Neuronal stem cell (in vitro differentiated cells): ENCODE data around the gene SPECC1.

Experiments
- DNase-seq: peaks from one replicate; pipeline ENCODE4 v3.0.0-alpha.2; 2013; ENCODE audit warnings: low spot score
- H2AFZ ChIP-seq: one replicate; pipeline ENCODE4 v1.6.1; 2013; ENCODE audit warnings: mild to moderate bottlenecking, low read length, inconsistent platforms
- H2AK5ac ChIP-seq: 2 replicates; pipeline ENCODE4 v1.6.1; 2013; ENCODE audit warnings: low read depth, mild to moderate bottlenecking, inconsistent platforms, low read length, moderate library complexity, mixed read lengths
- H2BK120ac ChIP-seq: 2 replicates; pipeline ENCODE4 v1.6.1; 2013; ENCODE audit warnings: low read depth, mild to moderate bottlenecking, inconsistent platforms, low read length, moderate library complexity, mixed read lengths
- H2BK12ac ChIP-seq: one replicate; pipeline ENCODE4 v1.6.1; 2013; ENCODE audit warnings: low read length, inconsistent platforms
- H2BK15ac ChIP-seq: 2 replicates; pipeline ENCODE4 v1.6.1; 2013; ENCODE audit warnings: mild to moderate bottlenecking, low read length, inconsistent platforms, mixed read lengths
- H2BK5ac ChIP-seq: one replicate; pipeline ENCODE4 v1.6.1; 2013; ENCODE audit warnings: inconsistent platforms, mild to moderate bottlenecking, low read length, moderate library complexity
- H3K14ac ChIP-seq: one replicate; pipeline ENCODE4 v1.6.1; 2013; ENCODE audit warnings: low read length, inconsistent platforms
- H3K18ac ChIP-seq: 2 replicates; pipeline ENCODE4 v1.6.1; 2013; ENCODE audit warnings: low read length, inconsistent platforms
- H3K23ac ChIP-seq: 2 replicates; pipeline ENCODE4 v1.6.1; 2013; ENCODE audit warnings: low read depth, mild to moderate bottlenecking, mixed read lengths, low read length, inconsistent platforms; ENCODE audit not compliant: poor library complexity
- H3K27ac ChIP-seq: replicated peaks from 3 replicates; pipeline ENCODE4 v1.5.1; 2013; ENCODE audit warnings: low read length, inconsistent platforms
- H3K27me3 ChIP-seq, 3 experiments: 2 replicates each; pipeline ENCODE4 v1.6.1; 2013; ENCODE audit warnings: low read length in 3 of 3, mild to moderate bottlenecking in 2 of 3, inconsistent platforms in 1 of 3, low read depth in 1 of 3, mixed read lengths in 1 of 3, moderate library complexity in 1 of 3; ENCODE audit not compliant: control insufficient read depth in 3 of 3, insufficient read depth in 3 of 3
- H3K36me3 ChIP-seq, 2 donors: replicated peaks in 1 of 2; 2 replicates each; pipeline ENCODE4 v1.6.1; 2013; ENCODE audit warnings: low read length in 2 of 2; ENCODE audit not compliant: control insufficient read depth in 2 of 2, insufficient read depth in 2 of 2
- H3K4ac ChIP-seq: 2 replicates; pipeline ENCODE4 v1.6.1; 2013; ENCODE audit warnings: inconsistent platforms, mild to moderate bottlenecking, low read length, moderate library complexity
- H3K4me1 ChIP-seq, 2 donors: 1 replicate in 1 of 2; 2 replicates in 1 of 2; pipeline ENCODE4 v1.6.1; 2013; ENCODE audit warnings: low read length in 2 of 2, low read depth in 1 of 2; ENCODE audit not compliant: control insufficient read depth in 2 of 2, insufficient read depth in 1 of 2
- H3K4me2 ChIP-seq: one replicate; pipeline ENCODE4 v1.6.1; 2013; ENCODE audit warnings: mild to moderate bottlenecking, low read length, inconsistent platforms; ENCODE audit not compliant: insufficient read depth, poor library complexity, severe bottlenecking
- H3K4me3 ChIP-seq, 2 donors: 2 replicates each; pipeline ENCODE4 v1.5.1; 2013; ENCODE audit warnings: low read length in 2 of 2, mild to moderate bottlenecking in 2 of 2, inconsistent platforms in 1 of 2, moderate library complexity in 1 of 2
- H3K79me1 ChIP-seq: one replicate; pipeline ENCODE4 v1.6.1; 2013; ENCODE audit warnings: low read depth, mild to moderate bottlenecking, inconsistent platforms, low read length, moderate library complexity
- H3K9ac ChIP-seq: one replicate; pipeline ENCODE4 v1.6.1; 2013; ENCODE audit warnings: mild to moderate bottlenecking, low read depth, low read length, inconsistent platforms; ENCODE audit not compliant: poor library complexity
- H3K9me3 ChIP-seq, 2 donors: replicated peaks in 1 of 2; 2 replicates each; pipeline versions ENCODE3 to v1.6.1; 2013; ENCODE audit warnings: low read length in 2 of 2, mild to moderate bottlenecking in 2 of 2, inconsistent platforms in 1 of 2, low read depth in 1 of 2, mixed read lengths in 1 of 2, moderate library complexity in 1 of 2; ENCODE audit not compliant: control insufficient read depth in 2 of 2, insufficient read depth in 1 of 2
- H4K8ac ChIP-seq: one replicate; pipeline ENCODE4 v1.6.1; 2013; ENCODE audit warnings: low read depth, mild to moderate bottlenecking, inconsistent platforms, low read length, moderate library complexity
- H4K91ac ChIP-seq: one replicate; pipeline ENCODE4 v1.6.1; 2013; ENCODE audit warnings: low read length, low read depth, mild to moderate bottlenecking, inconsistent platforms; ENCODE audit not compliant: poor library complexity
- WGBS, 2 donors: extraction: QIAGEN DNeasy Blood & Tissue Kit; methylation state at CpG; one replicate each; pipeline ENCODE4 v1.1.7; 2013; ENCODE audit warnings: missing lambda C conversion rate in 2 of 2, mixed read lengths in 1 of 2; ENCODE audit not compliant: insufficient read length in 2 of 2, insufficient replicate concordance in 1 of 2; ENCODE audit errors: extremely low coverage in 2 of 2; 5-methylcytosine and 5-hydroxymethylcytosine counted together

The SPECC1 gene

GRCh38 chr17:20246692-20247091, 237.5 kb downstream of the SPECC1 start:
- Histone ChIP-seq H3K4me1 (no peaks in the 10 kb centered on the region), H2AFZ (no peak overlapping the region), H3K27ac (no peak overlapping the region), H2BK15ac (no peak overlapping the region), H3K23ac (no peak overlapping the region), H3K79me1 (no peaks in the 10 kb centered on the region), H2BK120ac (no peak overlapping the region), H3K4ac (no peak overlapping the region), H3K14ac (no peak overlapping the region), H3K9ac (no peak overlapping the region), H3K9me3 (peaks cover 7 to 34% of the 10 kb centered on the region in 2 donors), H2BK12ac (no peak overlapping the region), H2AK5ac (no peak overlapping the region), H2BK5ac (no peak overlapping the region), H4K91ac (no peak overlapping the region), H3K18ac (no peak overlapping the region), H3K4me3 (no peak overlapping the region), H3K4me2 (no peak overlapping the region), H3K27me3 (no peaks in the 10 kb centered on the region), H4K8ac (no peak overlapping the region), H3K36me3 (peaks cover 17 to 63% of the 10 kb centered on the region in 2 donors)
- WGBS, 2 donors, result no CpG with 5 or more reads among the region's 1 CpG
- no peak for DNase-seq

GRCh38 chr17:20253323-20253722, 244.2 kb downstream of the SPECC1 start:
- Histone ChIP-seq H3K9ac (no peak overlapping the region), H3K79me1 (no peaks in the 10 kb centered on the region), H2BK120ac (no peak overlapping the region), H2AK5ac (no peak overlapping the region), H3K9me3 (peaks cover 3 to 38% of the 10 kb centered on the region in 2 donors), H4K8ac (no peak overlapping the region), H2BK12ac (no peak overlapping the region), H3K27me3 (no peaks in the 10 kb centered on the region), H2BK15ac (no peak overlapping the region), H3K14ac (no peak overlapping the region), H3K36me3 (peaks cover 21 to 81% of the 10 kb centered on the region in 2 donors), H3K4ac (no peak overlapping the region), H3K4me2 (no peak overlapping the region), H2BK5ac (no peak overlapping the region), H2AFZ (no peak overlapping the region), H4K91ac (no peak overlapping the region), H3K4me1 (no peaks in the 10 kb centered on the region), H3K4me3 (no peak overlapping the region), H3K27ac (no peak overlapping the region), H3K18ac (no peak overlapping the region), H3K23ac (no peak overlapping the region)
- DNase-seq, result no peak
- no CpG with 5 or more reads among the region's 7 CpGs for WGBS, 2 donors

- no peak overlapping the region for H3K23ac ChIP-seq
- H2AFZ ChIP-seq, result no peak overlapping the region
- H2BK120ac ChIP-seq, result no peak overlapping the region
- no peak overlapping the region for H3K9ac ChIP-seq
- H3K4ac ChIP-seq, result no peak overlapping the region
- peaks cover 22 to 81% of the 10 kb centered on the region in 2 donors for H3K36me3 ChIP-seq
- H4K8ac ChIP-seq, result no peak overlapping the region
- H3K14ac ChIP-seq, result no peak overlapping the region
- no peak overlapping the region for H3K4me2 ChIP-seq
- WGBS, 2 donors, result no CpG with 5 or more reads among the region's 2 CpGs
- H3K4me3 ChIP-seq, result no peak overlapping the region
- peaks cover 3 to 30% of the 10 kb centered on the region in 2 donors for H3K9me3 ChIP-seq
- H4K91ac ChIP-seq, result no peak overlapping the region
- no peak overlapping the region for H2BK12ac ChIP-seq
- H3K18ac ChIP-seq, result no peak overlapping the region
- H3K27ac ChIP-seq, result no peak overlapping the region
- H2BK5ac ChIP-seq, result no peak overlapping the region
- no peak overlapping the region for H2AK5ac ChIP-seq
- no peak for DNase-seq
- H3K4me1 ChIP-seq, result no peaks in the 10 kb centered on the region
- H3K27me3 ChIP-seq, result no peaks in the 10 kb centered on the region
- H2BK15ac ChIP-seq, result no peak overlapping the region
- H3K79me1 ChIP-seq, result no peaks in the 10 kb centered on the region
Measured at GRCh38 chr17:20254541-20254940, 245.4 kb downstream of the SPECC1 start.

GRCh38 chr17:20256144-20256543, 247.0 kb downstream of the SPECC1 start:
- WGBS, 2 donors, result no CpG with 5 or more reads among the region's 2 CpGs
- H3K14ac ChIP-seq, result no peak overlapping the region
- H2BK5ac ChIP-seq, result no peak overlapping the region
- no peak overlapping the region for H2BK15ac ChIP-seq
- no peak for DNase-seq
- no peak overlapping the region for H2BK120ac ChIP-seq
- H3K4me1 ChIP-seq, result no peaks in the 10 kb centered on the region
- no peaks in the 10 kb centered on the region for H3K79me1 ChIP-seq
- H3K4me3 ChIP-seq, result no peak overlapping the region
- no peak overlapping the region for H4K8ac ChIP-seq
- H3K4ac ChIP-seq, result no peak overlapping the region
- H3K23ac ChIP-seq, result no peak overlapping the region
- H3K18ac ChIP-seq, result no peak overlapping the region
- no peak overlapping the region for H2AFZ ChIP-seq
- no peak overlapping the region for H3K4me2 ChIP-seq
- no peak overlapping the region for H3K27ac ChIP-seq
- no peak overlapping the region for H2AK5ac ChIP-seq
- no peak overlapping the region for H2BK12ac ChIP-seq
- no peak overlapping the region for H3K9ac ChIP-seq
- peaks cover 25 to 83% of the 10 kb centered on the region in 2 donors for H3K36me3 ChIP-seq
- H3K27me3 ChIP-seq, result no peaks in the 10 kb centered on the region
- H4K91ac ChIP-seq, result no peak overlapping the region
- peaks cover 0 to 17% of the 10 kb centered on the region in 2 donors for H3K9me3 ChIP-seq
